ENCODE measurements around the gene SNX21. TPM values are rescaled to one million over a fixed set of nuclear protein-coding genes. Genes with fewer than 3 reads are reported as not detected.

The SNX21 gene
- polyA plus RNA-seq, 2 of the 4 experiments (the other 2 are of a cell fraction) = 4.0 to 7.0 TPM

DNA sequence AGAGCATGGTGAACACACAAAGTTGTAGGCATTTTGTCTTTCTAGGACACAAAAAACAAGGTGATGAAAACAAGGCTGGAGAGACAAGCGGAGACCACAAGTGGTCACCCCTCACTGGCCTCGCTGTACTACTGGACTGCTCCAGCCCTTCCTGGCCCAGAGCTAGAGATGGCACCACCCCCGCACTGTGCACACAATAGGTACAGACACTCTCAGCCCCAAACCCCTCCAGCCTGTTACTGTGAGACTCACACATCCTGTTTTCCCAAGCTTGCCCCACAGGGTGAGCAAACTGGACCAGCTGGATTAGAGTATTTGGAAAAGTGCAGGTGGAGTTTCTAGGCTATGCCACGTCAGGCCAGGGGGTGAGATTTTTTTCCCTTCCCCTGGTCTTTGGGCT lies 39.0 kb downstream of the SNX21 start (continued):
- TF ChIP-seq ELK1 (IDR thresholded peaks at IDR 0.05; ENCODE audit: low read depth, low read length) (no peak), CBX8 (IDR thresholded peaks at IDR 0.05) (no peak), ESRRA (IDR thresholded peaks at IDR 0.05; ENCODE audit: borderline replicate concordance, low read length) (no peak), BHLHE40 (IDR thresholded peaks at IDR 0.05; ENCODE audit: low read depth, low read length) (no peak), NFE2L2 (conservative IDR thresholded peaks at IDR 0.05; ENCODE audit: low read length) (no peak), MAZ (IDR thresholded peaks at IDR 0.05; ENCODE audit: borderline replicate concordance, low read depth, low read length) (no peak), HEYL (CRISPR knock-in tag; IDR thresholded peaks at IDR 0.05) (no peak), PHF8 (IDR thresholded peaks at IDR 0.05; ENCODE audit: borderline replicate concordance, low read depth) (no peak), JUN (IDR thresholded peaks at IDR 0.05) (no peak)
- TF ChIP-seq, protein P1, sequence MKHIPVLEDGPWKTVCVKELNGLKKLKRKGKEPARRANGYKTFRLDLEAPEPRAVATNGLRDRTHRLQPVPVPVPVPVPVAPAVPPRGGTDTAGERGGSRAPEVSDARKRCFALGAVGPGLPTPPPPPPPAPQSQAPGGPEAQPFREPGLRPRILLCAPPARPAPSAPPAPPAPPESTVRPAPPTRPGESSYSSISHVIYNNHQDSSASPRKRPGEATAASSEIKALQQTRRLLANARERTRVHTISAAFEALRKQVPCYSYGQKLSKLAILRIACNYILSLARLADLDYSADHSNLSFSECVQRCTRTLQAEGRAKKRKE (CRISPR knock-in tag; IDR thresholded peaks at IDR 0.05; ENCODE audit: low read depth) = no peak
- TF ChIP-seq, protein P2, sequence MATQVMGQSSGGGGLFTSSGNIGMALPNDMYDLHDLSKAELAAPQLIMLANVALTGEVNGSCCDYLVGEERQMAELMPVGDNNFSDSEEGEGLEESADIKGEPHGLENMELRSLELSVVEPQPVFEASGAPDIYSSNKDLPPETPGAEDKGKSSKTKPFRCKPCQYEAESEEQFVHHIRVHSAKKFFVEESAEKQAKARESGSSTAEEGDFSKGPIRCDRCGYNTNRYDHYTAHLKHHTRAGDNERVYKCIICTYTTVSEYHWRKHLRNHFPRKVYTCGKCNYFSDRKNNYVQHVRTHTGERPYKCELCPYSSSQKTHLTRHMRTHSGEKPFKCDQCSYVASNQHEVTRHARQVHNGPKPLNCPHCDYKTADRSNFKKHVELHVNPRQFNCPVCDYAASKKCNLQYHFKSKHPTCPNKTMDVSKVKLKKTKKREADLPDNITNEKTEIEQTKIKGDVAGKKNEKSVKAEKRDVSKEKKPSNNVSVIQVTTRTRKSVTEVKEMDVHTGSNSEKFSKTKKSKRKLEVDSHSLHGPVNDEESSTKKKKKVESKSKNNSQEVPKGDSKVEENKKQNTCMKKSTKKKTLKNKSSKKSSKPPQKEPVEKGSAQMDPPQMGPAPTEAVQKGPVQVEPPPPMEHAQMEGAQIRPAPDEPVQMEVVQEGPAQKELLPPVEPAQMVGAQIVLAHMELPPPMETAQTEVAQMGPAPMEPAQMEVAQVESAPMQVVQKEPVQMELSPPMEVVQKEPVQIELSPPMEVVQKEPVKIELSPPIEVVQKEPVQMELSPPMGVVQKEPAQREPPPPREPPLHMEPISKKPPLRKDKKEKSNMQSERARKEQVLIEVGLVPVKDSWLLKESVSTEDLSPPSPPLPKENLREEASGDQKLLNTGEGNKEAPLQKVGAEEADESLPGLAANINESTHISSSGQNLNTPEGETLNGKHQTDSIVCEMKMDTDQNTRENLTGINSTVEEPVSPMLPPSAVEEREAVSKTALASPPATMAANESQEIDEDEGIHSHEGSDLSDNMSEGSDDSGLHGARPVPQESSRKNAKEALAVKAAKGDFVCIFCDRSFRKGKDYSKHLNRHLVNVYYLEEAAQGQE (IDR thresholded peaks at IDR 0.05) = no peak

DNA sequence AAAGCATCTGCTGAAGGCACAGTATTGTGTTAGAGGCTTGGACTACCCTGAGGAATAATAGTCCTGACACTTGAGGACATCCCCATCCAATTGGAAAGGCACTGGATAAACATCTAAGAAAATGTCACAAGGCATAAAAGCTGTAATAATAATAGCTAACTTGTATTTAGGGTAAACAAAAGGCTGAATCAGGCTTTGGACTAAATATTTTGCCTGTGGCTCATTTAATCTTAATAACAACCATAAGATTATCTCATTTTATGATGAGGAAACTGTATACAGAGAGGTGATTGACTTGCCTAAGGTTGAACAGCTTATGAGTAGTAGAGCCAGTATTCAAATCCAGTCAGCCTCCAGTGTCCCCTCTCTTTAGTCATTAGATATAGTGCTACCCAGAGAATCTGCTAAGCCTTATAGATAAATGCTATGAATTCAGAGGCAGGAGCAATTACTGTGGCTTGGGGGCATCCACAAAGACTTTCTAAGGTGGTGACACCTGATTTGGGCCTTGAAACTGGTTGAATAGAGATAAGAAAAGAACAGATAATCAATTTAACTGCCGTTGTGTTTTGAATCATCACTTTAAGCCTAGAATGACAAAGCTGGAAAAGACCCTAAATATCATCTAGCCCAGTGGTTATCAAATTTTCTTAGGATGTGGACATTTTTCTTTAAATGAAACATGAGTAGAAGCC lies 40.0 kb downstream of the SNX21 start:
- ChIA-PET POLR2A (no interaction called here), CTCF (interaction anchor here (1.6 kb wide), 1 partner anchor 12 kb away, joined by 6 read pairs; no protein-coding TSS in a partner anchor)
- 75% methylated on average over 1 of the region's 1 CpG for WGBS (ENCODE audit: missing lambda C conversion rate)
- H3K4me3 ChIP-seq = no peak overlapping the region
- ATAC-seq = no peak
- DNase-seq (ENCODE audit: low read depth in 1 of 2, low spot score in 1 of 2) = no peak
- H3K27ac ChIP-seq = no peak overlapping the region
- H3K4me2 ChIP-seq = no peak overlapping the region
- no peak for TF ChIP-seq NFE2L2 (conservative IDR thresholded peaks at IDR 0.05; ENCODE audit: low read length)
- TF ChIP-seq, protein P1 (CRISPR knock-in tag; IDR thresholded peaks at IDR 0.05; ENCODE audit: low read depth) = no peak
- no peak for TF ChIP-seq HES2 (IDR thresholded peaks at IDR 0.05)
- TF ChIP-seq, protein P3, sequence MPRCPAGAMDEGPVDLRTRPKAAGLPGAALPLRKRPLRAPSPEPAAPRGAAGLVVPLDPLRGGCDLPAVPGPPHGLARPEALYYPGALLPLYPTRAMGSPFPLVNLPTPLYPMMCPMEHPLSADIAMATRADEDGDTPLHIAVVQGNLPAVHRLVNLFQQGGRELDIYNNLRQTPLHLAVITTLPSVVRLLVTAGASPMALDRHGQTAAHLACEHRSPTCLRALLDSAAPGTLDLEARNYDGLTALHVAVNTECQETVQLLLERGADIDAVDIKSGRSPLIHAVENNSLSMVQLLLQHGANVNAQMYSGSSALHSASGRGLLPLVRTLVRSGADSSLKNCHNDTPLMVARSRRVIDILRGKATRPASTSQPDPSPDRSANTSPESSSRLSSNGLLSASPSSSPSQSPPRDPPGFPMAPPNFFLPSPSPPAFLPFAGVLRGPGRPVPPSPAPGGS (IDR thresholded peaks at IDR 0.05) = no peak
- TF ChIP-seq EHMT2 (IDR thresholded peaks at IDR 0.05; ENCODE audit: low read depth) = no peak
- TF ChIP-seq HOXA7 (CRISPR knock-in tag; IDR thresholded peaks at IDR 0.05) = no peak
- no peak for TF ChIP-seq ZNF302 (CRISPR knock-in tag; IDR thresholded peaks at IDR 0.05)
- TF ChIP-seq CBX2 (IDR thresholded peaks at IDR 0.05; ENCODE audit: borderline replicate concordance, low read depth) = no peak
- TF ChIP-seq JUNB (IDR thresholded peaks at IDR 0.05) = no peak
- TF ChIP-seq TP53 (CRISPR knock-in tag; IDR thresholded peaks at IDR 0.05) = no peak
- no peak for TF ChIP-seq GATA3 (IDR thresholded peaks at IDR 0.05; ENCODE audit: borderline replicate concordance)
- TF ChIP-seq TFCP2L1 (CRISPR knock-in tag; IDR thresholded peaks at IDR 0.05) = no peak
- no peak for TF ChIP-seq MYC (IDR thresholded peaks at IDR 0.05; ENCODE audit: borderline replicate concordance, low read length)
- TF ChIP-seq NPAS2 (CRISPR knock-in tag; IDR thresholded peaks at IDR 0.05; ENCODE audit: borderline replicate concordance) = no peak
- no peak for TF ChIP-seq KDM5A (IDR thresholded peaks at IDR 0.05)
- TF ChIP-seq CHD2 (IDR thresholded peaks at IDR 0.05; ENCODE audit: low read length, partially characterized antibody) = no peak
- TF ChIP-seq, protein P2 (IDR thresholded peaks at IDR 0.05) = no peak
- FAIRE-seq = no peak
- H3K9me3 ChIP-seq = no peaks in the 10 kb centered on the region
- no peaks in the 10 kb centered on the region for H3K4me1 ChIP-seq

Measured in A549 (cell line).